Hippocampal formation (tissue), 2 donors: ENCODE data around the gene COMT.

Experiments used
- DNase-seq, 2 donors: peaks; one replicate each; lab custom pipeline; 2025; lab: John Stamatoyannopoulos, UW

COMT gene

DNA sequence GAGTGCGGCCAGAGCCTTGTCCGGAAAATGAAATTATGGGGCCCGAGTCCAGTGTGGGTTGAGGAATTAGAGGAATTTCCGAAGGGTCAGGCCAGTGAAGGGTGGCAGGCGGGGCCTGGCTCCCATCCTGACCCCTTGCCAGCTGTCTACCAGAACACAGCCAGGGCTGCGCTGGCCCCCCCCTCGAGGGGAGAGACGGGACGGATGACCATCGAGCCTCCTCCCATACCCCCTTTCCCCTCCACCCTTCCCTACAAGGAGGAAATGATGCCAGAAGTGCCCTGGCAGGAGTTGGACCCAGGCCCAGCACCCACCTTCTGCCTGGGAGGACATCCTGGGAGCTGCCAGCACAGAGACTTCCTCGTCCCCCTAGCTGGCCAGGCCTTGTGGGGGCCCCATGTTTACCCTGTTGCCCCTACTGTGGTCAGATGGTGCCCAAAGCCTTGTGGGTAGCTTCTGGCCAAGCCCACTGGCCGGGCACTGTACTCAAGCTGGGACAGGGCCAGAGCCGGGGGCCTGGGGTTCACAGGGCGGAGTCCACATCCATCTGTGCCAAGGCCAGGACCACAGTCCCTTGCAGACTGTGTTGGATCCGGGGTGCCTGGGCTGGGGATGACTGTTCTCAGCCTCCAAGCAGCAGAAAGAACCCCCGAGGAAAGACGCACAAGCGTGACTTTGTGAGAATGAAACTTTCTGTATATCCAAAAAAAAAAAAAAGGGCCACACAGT is 54.2 kb downstream of the COMT start:
- DNase-seq: no peak

DNA sequence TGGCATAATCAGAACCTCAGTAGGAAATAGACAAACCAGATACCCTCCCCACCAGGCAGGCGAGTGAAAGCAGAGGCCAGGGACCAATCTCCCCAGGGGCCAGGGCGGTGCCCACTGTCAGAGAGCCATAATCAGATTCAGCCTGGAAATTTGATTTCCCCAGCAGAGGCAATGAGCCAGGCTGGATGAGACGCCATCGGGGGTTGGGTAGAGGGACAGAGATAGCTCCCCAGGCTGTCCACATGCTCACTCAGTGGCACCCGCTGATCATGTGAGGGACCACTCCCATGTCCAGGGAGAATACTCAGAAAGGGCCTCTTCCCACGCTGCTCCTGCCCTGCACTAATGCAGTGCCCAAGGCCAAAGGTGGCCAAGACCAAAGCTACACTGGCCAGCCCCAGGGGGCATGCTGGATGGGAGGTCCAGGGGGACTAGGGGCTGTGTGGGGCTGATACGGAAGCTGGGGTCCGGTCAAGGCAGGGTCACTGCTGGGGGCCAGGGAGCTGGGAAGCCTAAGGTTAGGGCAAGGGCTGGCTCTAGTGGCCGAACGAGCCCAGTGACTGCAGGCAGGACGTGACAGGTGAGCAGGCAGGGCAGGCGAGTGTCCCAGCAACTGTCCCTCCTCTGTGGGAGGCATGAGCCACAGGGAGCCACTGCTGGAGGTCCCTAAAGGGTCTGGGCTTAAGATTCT is 55.3 kb downstream of the COMT start:
- no peak for DNase-seq

GRCh38 chr22:19997561-19998231 is 56.1 kb downstream of the COMT start:
- no peak for DNase-seq

DNA sequence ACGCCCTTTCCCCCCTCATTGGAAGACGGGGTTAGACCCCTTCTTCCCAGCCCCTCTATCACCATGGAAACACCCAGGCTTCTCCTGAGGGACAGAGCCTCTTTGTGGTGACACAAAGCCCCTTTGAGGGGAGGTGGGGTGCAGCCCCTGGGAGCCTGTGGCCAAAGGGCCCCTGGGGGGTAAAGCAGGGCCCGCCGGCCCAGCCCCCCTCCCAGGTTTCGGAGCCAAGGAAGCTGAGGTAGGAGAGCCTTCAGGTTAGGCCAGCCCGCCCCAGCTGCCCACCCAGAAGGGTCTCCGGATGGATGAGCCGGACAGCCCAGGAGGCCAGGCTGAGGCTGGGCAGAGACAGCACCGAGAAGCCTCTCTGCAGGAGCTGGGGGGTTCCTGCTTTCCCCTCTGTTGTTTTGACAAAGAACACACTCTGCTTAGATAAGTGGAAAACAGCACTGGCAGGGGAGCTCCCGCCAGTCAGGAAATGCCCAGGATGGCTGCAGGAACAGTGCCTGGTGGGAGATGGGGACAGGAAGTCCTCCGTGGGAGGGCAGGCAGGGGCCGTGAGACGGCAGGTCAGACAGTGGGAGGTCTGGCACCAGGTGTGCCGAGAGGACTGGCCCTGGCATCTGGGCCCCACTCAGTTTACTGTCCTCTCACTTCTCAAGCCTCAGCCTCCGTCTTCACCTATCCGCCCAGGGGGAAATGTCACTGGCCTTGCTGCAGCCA is 56.8 kb downstream of the COMT start:
- DNase-seq: no peak

DNA sequence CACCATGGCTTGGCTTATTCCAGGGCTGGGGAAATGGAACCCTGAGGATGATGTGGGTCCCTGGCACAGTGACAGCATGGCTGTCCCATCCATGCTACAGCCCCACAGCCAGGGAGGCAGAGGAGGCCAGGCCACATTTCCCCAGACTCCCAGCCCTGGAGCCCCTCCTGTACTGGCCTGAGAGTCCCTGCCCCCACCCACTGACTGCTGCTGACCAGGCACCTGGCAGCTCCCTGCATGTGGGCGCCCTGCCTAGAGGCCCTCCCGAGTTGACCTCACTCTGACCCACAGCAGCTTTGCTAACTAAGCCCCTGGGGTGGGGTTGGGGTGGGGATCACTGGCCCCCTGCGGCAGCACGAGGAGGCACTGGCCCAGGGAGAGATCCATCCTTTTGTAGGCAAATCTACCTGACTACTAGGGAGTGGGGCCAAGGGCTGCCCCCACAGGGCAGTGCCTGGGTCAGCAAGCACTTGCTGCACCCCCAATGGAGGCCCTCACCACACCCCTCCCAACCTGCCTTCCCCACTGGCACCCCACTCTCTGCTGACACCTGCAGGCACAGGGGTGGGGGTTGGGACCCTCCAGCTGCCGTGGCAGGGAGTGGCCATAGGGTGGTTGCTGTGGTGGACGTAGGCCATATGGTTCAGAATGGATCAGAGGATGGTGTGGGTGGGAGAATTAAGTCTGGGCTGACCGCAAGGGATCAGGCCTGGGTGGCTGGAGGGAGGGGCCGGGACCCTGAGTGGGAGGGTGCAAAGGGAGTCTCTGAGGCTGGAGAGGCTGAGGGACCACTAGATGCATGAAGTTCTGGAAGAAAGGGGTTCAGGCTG is 57.6 kb downstream of the COMT start:
- no peak for DNase-seq

GRCh38 chr22:20000246-20001081 is 58.9 kb downstream of the COMT start:
- DNase-seq: peak in 1 of 2 donors; percentile 54

DNA sequence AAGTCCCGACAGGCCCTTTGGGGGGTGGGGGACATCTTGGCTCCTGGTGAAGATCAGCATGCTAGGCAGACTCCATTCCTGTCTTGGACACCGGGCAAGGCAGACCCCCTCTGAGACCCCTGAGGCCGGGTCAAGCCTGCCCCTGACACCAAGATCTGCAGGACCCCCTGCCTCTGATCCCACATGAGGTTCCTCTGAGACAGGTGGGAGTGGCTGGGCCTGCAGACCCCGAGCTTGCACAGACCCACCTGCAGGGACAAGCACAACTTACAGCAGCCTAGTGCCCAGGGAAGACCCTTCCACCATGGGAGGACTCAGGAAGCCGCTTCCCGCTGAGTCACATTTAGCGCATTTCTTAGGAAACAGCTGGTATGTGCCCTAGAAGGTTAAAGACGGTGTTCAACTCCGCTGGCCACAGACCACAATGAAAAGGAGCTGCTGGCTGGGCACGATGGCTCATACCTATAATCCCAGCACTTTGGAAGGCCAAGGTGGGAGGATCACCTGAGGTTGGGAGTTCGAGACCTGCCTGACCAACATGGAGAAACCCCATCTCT is 59.6 kb downstream of the COMT start:
- no peak for DNase-seq

DNA sequence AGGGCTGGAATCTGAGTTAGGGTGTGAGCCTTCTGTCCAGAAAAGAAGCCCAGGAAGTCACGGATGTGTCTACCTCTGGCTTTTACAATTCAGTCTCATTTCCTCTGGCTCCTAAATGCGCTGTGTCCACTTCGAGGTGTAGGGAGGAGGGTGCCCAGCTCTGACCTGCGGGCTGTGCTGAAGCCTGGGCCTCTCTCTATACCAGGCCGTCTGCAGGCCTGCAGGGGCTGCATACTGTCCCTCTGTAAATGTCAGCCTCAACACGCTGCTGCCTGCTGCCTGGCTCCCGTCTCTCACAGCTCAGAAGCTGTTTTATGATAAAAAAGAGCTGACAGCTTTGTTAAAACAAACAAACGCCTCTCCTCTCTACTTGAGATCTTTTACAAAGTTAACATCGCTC is 60.6 kb downstream of the COMT start:
- DNase-seq: no peak

DNA sequence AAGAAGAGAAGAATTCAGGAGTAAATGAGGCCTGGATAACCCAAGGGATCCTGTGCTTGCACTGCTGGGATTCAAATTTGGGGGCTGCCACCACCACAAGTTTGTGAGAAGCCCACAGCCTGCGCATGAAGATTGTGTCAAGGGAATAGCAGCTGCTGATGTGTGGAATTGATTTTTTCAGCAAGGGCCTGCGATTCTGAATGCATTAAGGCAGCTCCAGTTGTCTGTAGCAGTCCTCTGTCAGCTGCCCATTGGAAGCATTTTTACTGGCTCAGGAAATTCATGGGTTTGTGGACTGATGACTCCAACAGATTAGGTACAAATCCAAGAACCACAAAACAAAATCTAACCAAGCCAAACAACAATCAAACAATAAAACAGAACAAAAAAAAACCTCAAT is 61.1 kb downstream of the COMT start:
- no peak for DNase-seq

DNA sequence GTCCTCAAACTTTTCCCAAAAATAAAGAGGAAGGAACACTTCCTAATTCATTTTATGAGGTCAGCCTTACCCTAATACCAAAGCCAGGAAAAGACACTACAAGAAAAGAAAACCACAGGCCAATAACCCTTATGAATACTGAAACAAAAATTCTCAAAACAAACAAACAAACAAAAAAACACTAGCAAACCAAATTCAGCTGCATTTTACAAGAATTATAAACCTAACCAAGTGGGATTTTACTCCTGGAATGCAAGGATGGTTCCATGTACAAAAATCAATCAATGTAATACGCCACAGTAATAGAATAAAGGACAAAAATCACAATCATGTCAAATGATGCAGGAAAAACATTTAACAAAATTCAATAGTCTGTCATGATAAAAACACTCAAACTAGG is 61.7 kb downstream of the COMT start:
- DNase-seq: no peak

DNA sequence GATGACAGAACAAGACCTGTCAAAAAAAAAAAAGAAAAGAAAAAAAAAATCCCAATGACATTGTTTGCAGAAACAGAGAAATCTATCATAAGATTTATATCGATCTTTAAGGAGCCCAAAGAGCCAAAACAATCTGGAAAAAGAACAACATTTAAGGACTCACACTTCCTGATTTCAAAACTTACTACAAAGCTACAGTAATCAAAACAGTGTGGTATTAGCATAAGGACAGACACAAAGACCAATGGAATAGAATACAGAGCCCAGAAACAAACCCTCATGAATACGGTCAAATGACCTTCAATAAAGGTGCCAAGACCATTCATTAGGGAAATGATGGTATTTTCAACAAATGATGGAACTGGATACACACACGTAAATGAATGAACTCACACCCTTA is 62.9 kb downstream of the COMT start:
- no peak for DNase-seq

DNA sequence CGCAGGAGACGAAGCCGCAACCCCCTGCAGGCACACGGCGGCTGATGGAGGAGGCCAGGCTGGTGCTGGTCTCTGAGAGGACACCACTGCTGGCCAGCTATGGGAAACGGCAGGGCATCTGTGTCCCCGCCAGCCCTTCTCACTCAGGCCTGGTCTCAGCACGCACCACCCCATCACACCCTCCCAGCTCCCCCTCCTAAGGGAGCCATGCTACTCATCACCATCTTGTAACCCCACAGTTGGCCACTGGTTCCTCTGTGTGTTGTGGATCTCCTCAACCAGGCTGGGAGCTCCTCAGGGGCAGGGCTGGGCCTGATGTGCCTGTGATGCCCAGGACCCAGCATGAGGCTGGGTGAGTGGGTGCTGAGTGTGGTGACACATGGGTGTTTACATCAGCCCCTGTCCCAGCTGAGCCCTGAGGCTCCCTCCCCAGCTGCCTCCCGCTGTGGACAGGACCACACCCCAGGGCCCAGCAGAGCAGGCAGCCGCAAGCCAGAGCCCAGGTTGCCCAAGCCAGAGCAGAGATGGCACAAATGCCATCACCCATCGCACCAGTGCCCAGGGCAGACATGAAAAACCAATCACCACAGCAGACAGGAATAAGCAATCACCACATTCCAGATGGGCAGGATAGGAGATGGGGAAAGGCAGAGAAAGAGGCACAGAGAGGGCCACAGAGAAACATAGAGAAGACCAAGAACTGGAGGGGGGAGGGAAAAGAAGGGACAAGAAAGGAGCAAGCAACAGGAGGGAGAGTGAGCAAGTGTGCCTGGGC is 66.8 kb downstream of the COMT start:
- DNase-seq: no peak

DNA sequence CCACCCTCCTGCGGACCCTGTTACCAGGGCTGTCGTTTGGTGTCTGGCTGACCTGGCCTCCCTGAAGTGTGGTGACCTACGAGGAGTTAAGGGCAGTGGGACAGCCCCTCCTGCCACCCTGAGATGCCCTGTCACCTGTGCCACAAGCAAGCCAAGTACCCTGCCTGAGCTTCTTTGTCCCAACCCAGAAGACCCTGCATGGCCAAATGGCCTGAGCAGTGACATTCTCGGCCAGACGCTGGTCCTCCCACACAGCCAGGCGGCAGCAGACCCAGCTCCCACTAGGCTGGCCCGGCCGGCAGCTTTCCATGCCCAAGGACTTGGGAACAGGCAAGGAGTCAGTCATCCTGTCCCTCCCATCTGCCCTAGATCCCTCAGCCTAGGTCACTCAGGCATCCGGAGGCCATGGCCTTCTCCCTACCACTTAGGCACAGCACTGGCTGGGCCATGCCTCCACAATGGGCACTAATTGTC is 67.5 kb downstream of the COMT start:
- DNase-seq: no peak

GRCh38 chr22:20009582-20010306 is 68.2 kb downstream of the COMT start:
- DNase-seq: no peak

DNA sequence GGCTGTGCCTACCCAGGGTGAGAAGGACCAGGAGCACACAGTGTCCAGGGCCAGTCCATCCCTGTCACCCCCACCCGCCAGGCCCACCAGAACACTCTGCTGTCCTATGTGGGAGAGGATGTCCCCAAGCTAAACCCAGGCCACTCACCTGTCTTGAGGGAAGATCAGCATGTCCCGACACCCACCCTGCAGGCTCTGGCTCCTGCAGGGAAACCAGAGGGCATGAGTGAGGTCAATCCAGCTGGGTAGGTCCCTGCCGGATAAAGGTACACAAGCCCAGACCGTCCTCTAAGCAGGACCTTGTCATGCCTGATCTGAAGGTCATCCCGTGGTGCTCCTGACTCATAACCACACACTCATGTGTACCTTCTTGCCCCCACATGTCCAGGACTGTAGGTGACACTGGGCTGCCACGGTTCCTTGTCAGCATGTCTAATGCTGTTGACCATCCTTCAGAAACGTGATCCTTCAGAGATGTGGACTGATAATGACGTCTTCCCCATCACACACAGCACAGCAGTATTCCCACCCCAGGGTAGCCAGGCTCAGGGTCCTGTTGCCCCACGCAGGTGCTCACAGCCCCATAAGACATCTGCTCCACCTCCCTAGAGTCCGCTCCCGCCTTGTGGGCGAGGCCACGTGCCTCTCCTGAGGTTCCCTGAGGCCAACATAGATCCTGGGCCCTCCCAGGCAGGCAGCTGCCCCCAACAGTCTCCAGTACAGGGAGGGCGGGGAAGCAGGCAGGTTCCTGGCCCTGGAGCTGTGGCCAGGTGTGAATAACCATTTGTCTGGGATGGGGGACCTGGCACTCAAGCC is 68.9 kb downstream of the COMT start:
- DNase-seq: no peak

DNA sequence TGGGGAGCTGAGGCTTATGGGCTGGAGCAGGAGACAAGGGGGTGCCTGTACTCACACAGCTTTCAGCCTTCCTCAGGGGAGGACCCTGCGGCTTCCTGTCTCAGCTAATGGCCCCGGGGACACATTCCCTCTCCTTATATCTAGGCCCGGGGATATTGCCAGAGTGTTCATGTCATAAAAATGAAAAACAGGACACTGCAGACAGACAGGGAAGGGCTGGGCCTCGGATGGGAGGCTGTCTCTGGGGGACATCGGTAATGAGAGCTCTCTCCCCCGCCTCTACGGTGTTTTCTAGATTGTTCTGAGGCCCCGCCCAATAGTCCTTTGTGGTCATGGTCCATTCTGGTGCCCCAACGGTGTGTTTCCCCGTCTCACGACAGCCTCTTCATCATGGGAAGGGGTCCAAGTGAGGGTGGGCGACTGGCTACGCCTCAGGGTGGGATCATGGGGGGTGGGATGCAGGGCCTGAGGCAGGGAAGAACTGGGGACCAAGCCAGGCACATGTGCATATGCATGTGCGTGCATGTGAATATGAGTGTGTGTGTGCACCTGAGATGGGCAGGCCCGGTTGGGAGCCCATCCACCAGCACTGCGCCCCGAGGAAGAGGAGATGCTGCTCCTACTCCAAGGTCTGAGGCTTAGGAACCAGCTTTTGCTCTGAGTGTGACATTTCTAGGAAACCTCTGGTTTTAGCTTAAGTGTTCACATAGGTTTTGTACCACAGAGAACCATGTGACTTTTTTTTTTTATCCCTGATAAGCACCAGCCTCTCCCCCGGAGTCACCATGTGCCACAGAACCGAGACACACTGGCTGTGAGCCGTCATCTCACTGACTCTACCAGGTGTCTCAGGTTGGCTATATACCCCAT is 69.8 kb downstream of the COMT start:
- no peak for DNase-seq
